GM12878 (cell line): Measurements from ENCODE around the gene LAMC3. TPM values are rescaled to one million over a fixed set of nuclear protein-coding genes. Genes with fewer than 3 reads are reported as not detected.

ENCODE experiments used
- ATAC-seq: fragments of 200-7000 bp; cut with Tn5 transposase; 3 replicates; pipeline ENCODE4 v1.9.1; 2020; ENCODE audit warnings: mild to moderate bottlenecking, moderate library complexity
- BruUV-seq: library from RNA; stranded (reverse); fragments of 400-500 nt; replicated peaks from 2 replicates; lab custom pipeline; 2021; lab: Mats Ljungman, UMichigan
- CTCF ChIA-PET: fragments of 300-600 bp; sonication (Branson Sonifier 250); formaldehyde crosslinking; extraction: SDS; loops from one replicate; lab custom pipeline; 2021; ENCODE audit warnings: inconsistent platforms; lab: Yijun Ruan, JAX
- POLR2A ChIA-PET: fragments of 350-600 bp; formaldehyde crosslinking; extraction: SDS; loops from one replicate; lab custom pipeline; 2021; ENCODE audit warnings: inconsistent platforms; lab: Charles Lee
- RAD21 ChIA-PET: fragments of 300-600 bp; sonication (Branson Sonifier 250); formaldehyde crosslinking; loops from one replicate; lab custom pipeline; 2023; ENCODE audit warnings: antibody characterized with exemption; ENCODE audit not compliant: unreplicated experiment; lab: Charles Lee
- SMC1A ChIA-PET: fragments of 300-600 bp; sonication (Branson Sonifier 250); formaldehyde crosslinking; loops from one replicate; lab custom pipeline; 2023; ENCODE audit not compliant: unreplicated experiment, uncharacterized antibody; lab: Charles Lee
- DNase-seq: peaks from one replicate; pipeline ENCODE4 v3.0.0-alpha.2; 2011; ENCODE audit warnings: low read depth, low spot score
- FAIRE-seq: peaks from 3 replicates; lab custom pipeline; 2011; peaks lifted over from hg19 to GRCh38; lab: Jason Lieb, UNC
- H2AFZ ChIP-seq: 2 replicates; pipeline ENCODE4 v1.6.0; 2011; ENCODE audit warnings: low read depth, low read length, control low read depth; ENCODE audit not compliant: control insufficient read depth
- H3K27ac ChIP-seq: 2 replicates; pipeline ENCODE4 v1.5.1; 2011; ENCODE audit warnings: control low read depth; ENCODE audit not compliant: control insufficient read depth, insufficient read depth
- H3K27me3 ChIP-seq, 2 experiments: replicated peaks in 1 of 2; 2 replicates each; pipeline versions ENCODE4 v1.6.0 to v1.6.1; 2011; ENCODE audit warnings: low read length in 1 of 2; ENCODE audit not compliant: control insufficient read depth in 2 of 2, insufficient read depth in 2 of 2
- H3K36me3 ChIP-seq, 2 experiments: 2 replicates each; pipeline ENCODE4 v1.5.1; 2011; ENCODE audit warnings: low read length in 1 of 2; ENCODE audit not compliant: control insufficient read depth in 2 of 2, insufficient read depth in 2 of 2
- H3K4me1 ChIP-seq: 2 replicates; pipeline ENCODE4 v1.6.1; 2011; ENCODE audit warnings: mild to moderate bottlenecking, low read length, moderate library complexity, mixed read lengths; ENCODE audit not compliant: control insufficient read depth, insufficient read depth
- H3K4me2 ChIP-seq: 2 replicates; pipeline ENCODE4 v1.6.0; 2011; ENCODE audit warnings: control low read depth; ENCODE audit not compliant: control insufficient read depth, insufficient read depth
- H3K4me3 ChIP-seq: fragments of 200-600 bp; sonication (generic); 2 replicates; pipeline ENCODE4 v1.5.1; 2016
- H3K79me2 ChIP-seq: 2 replicates; pipeline ENCODE4 v1.6.0; 2011; ENCODE audit warnings: low read length; ENCODE audit not compliant: control insufficient read depth, insufficient read depth
- H3K9ac ChIP-seq: 2 replicates; pipeline ENCODE4 v1.8.0; 2011; ENCODE audit warnings: low read length, control low read depth, mixed read lengths; ENCODE audit not compliant: control insufficient read depth, insufficient read depth
- H3K9me3 ChIP-seq: replicated peaks from 3 replicates; pipeline ENCODE4 v1.5.1; 2011; ENCODE audit warnings: mild to moderate bottlenecking, low read length; ENCODE audit not compliant: control insufficient read depth, insufficient read depth
- H4K20me1 ChIP-seq: 2 replicates; pipeline ENCODE4 v1.6.0; 2011; ENCODE audit not compliant: control insufficient read depth, insufficient read depth
- SP1 ChIP-seq: IDR thresholded peaks from one replicate; pipeline ENCODE4 v1.6.1; 2011; ENCODE audit warnings: low read depth, low read length
- SREBF2 ChIP-seq: IDR thresholded peaks from 2 replicates; pipeline ENCODE4 v1.6.1; 2012; ENCODE audit warnings: mild to moderate bottlenecking, low read length
- WRNIP1 ChIP-seq: IDR thresholded peaks from 2 replicates; pipeline ENCODE4 v1.6.1; 2011; ENCODE audit warnings: low read depth, low read length, improper control_type of control experiment, borderline replicate concordance
- ZNF622 ChIP-seq: fragments of 450-650 bp; IDR thresholded peaks from 2 replicates; pipeline ENCODE4 v1.6.1; 2017; ENCODE audit warnings: mild to moderate bottlenecking, inconsistent platforms
- ZSCAN29 ChIP-seq: fragments of 450-650 bp; IDR thresholded peaks from 2 replicates; pipeline ENCODE4 v1.6.1; 2017; ENCODE audit warnings: mild to moderate bottlenecking, moderate library complexity
- WGBS: methylation state at CpG from one replicate; pipeline ENCODE4 v1.1.6; 2016; ENCODE audit warnings: low lambda C conversion rate; ENCODE audit not compliant: insufficient replicate concordance, insufficient coverage; ENCODE audit errors: missing lambda C conversion rate; 5-methylcytosine and 5-hydroxymethylcytosine counted together
- in situ Hi-C: fragments of 300-500 bp; cut with MboI; formaldehyde crosslinking; loops from 9 replicates; pipeline ENCODE4 v1.14.3; 2018; ENCODE audit warnings: mixed read lengths
- intact Hi-C: fragments of 100-400 bp; cut with micrococcal nuclease; formaldehyde crosslinking; loops from one replicate; pipeline ENCODE4 v1.14.2; 2022; ENCODE audit not compliant: unreplicated experiment
- polyA plus RNA-seq, 11 experiments: library from polyadenylated mRNA; depleted of rRNA in 4 of 11; unstranded in 6 of 11; stranded (reverse) in 5 of 11; fragments of >200 nt; fragmentation: Nextera tagmentation in 4 of 11; fragmentation: Illumina TruSeq in 1 of 11; extraction: Ambion mirVana in 4 of 11; extraction: Trizol in 1 of 11; gene quantifications; 1 replicate in 1 of 11; 2 replicates in 10 of 11; pipeline versions ENCODE4 v1.2.1 to v1.2.3, GENCODE V29; 2011 to 2016; ENCODE audit warnings: inconsistent platforms in 2 of 11, missing spikeins in 2 of 11, low read depth in 1 of 11
- total RNA-seq, 4 experiments: library from RNA; depleted of rRNA in 3 of 4; stranded (reverse); fragments of >200 nt in 3 of 4; fragmentation: Illumina TruSeq in 1 of 4; extraction: Trizol in 1 of 4; gene quantifications; 2 replicates each; pipeline versions ENCODE4 v1.2.1 to v1.2.3, GENCODE V29; 2013 to 2021

The LAMC3 gene
- total and polyA plus RNA-seq, 10 of the 15 experiments (the other 5 are each of a cell fraction or from before 2014, with no cell fraction given) = under 0.01 to 0.08 TPM; not detected in 8

- TF ChIP-seq WRNIP1 = no peak
Observed at GRCh38 chr9:131030239-131031004, 21.4 kb downstream of the LAMC3 start (continued).

- POLR2A ChIA-PET = no interaction called here
- no peaks in the 10 kb centered on the region; a peak in 2 of 4 replicates for H3K27me3 ChIP-seq
Observed at GRCh38 chr9:131031005-131031641, 22.1 kb downstream of the LAMC3 start.

GRCh38 chr9:131031642-131032005 is 22.6 kb downstream of the LAMC3 start:
- intact Hi-C loops = no loop called here
- H3K4me3 ChIP-seq = no peak overlapping the region

More at GRCh38 chr9:131031005-131031641, 22.1 kb downstream of the LAMC3 start:
- Histone ChIP-seq H4K20me1 (no peaks in the 10 kb centered on the region), H3K9me3 (no peaks in the 10 kb centered on the region), H3K36me3 (no peaks in the 10 kb centered on the region), H3K4me3 (no peak overlapping the region), H3K4me2 (no peak overlapping the region), H3K4me1 (no peaks in the 10 kb centered on the region), H3K79me2 (no peaks in the 10 kb centered on the region), H2AFZ (no peak overlapping the region)
- in situ Hi-C loops (no loop called here), intact Hi-C loops (no loop called here)
- RAD21 ChIA-PET = no interaction called here
- FAIRE-seq (no peak), ATAC-seq (no peak), DNase-seq (no peak)
- CTCF ChIA-PET = interaction anchor here (0.5 to 1.7 kb wide), 4 partner anchors 9 to 161 kb away, joined by 3 to 5 read pairs (median 3); no protein-coding TSS in a partner anchor
- SMC1A ChIA-PET = interaction anchor here (0.6 to 1.7 kb wide), 3 partner anchors 15 to 310 kb away, joined by 3 to 4 read pairs (median 4); no protein-coding TSS in a partner anchor
- WGBS = 33% methylated on average over 17 of the region's 17 CpGs
- TF ChIP-seq SREBF2 (no peak), ZNF622 (no peak)
- TF ChIP-seq, all 136 proteins: peak for 0
- Histone ChIP-seq H3K9ac (no peak overlapping the region), H3K27ac (no peak overlapping the region)
- no TSS peak for BruUV-seq

More at GRCh38 chr9:131031642-131032005, 22.6 kb downstream of the LAMC3 start:
- TF ChIP-seq ZSCAN29 (no peak), SP1 (no peak)
- in situ Hi-C loops = no loop called here
- Histone ChIP-seq H3K9ac (no peak overlapping the region), H3K36me3 (no peaks in the 10 kb centered on the region), H2AFZ (no peak overlapping the region), H3K27me3 (no peaks in the 10 kb centered on the region; a peak in 2 of 4 replicates), H3K79me2 (no peaks in the 10 kb centered on the region), H4K20me1 (no peaks in the 10 kb centered on the region), H3K4me2 (no peak overlapping the region), H3K27ac (no peak overlapping the region), H3K9me3 (no peaks in the 10 kb centered on the region), H3K4me1 (no peaks in the 10 kb centered on the region)
- ChIA-PET POLR2A (no interaction called here), RAD21 (no interaction called here), CTCF (interaction anchor here (0.5 to 1.7 kb wide), 3 partner anchors 9 to 16 kb away, joined by 3 to 5 read pairs (median 3); no protein-coding TSS in a partner anchor), SMC1A (interaction anchor here (1.5 to 1.7 kb wide), 2 partner anchors 15 to 162 kb away, joined by 4 read pairs; no protein-coding TSS in a partner anchor)
- ATAC-seq = no peak
- FAIRE-seq = no peak
- WGBS = 26% methylated on average over 7 of the region's 7 CpGs
- BruUV-seq = no TSS peak
- no peak for DNase-seq
